Suprapubic skin (tissue), 3 donors: ENCODE results near the gene FGF18.

Experiments
- CTCF ChIP-seq, 2 donors: fragments of 200-600 bp in 1 of 2; fragments of 450-650 bp in 1 of 2; sonication (generic) in 1 of 2; IDR thresholded peaks; one replicate each; pipeline ENCODE4 v1.5.1; 2016 to 2019; ENCODE audit warnings: antibody characterized with exemption in 2 of 2, mild to moderate bottlenecking in 1 of 2, moderate library complexity in 1 of 2
- EP300 ChIP-seq: sonication (generic); formaldehyde crosslinking; IDR thresholded peaks from one replicate; pipeline ENCODE4 v1.6.1; 2017; ENCODE audit warnings: antibody characterized with exemption
- POLR2A ChIP-seq, 2 donors: fragments of 450-650 bp; IDR thresholded peaks; one replicate each; pipeline ENCODE4 v1.6.1; 2017; ENCODE audit warnings: antibody characterized with exemption in 2 of 2, mild to moderate bottlenecking in 2 of 2, moderate library complexity in 2 of 2

DNA sequence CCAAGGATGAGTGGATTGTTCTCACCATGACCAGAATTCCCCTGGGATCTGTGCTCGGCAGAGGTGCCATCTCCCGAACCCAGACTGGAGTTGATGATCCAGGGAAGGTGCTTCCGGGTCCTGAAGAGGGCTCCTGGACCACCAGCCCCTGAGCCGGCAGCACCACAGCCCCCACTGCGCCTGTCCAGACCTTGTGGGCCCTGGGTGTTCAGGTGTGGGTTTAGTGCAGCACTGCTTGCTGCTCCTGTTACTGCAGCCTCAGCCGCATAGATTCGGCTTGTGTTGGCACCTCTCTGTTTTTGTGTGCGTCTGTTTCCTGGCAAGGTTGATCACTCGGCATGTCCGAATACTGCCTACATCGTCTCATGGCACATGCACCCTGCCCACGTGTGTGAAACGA lies 48.1 kb upstream of the FGF18 start:
- TF ChIP-seq EP300 (no peak), POLR2A (IDR thresholded peaks at IDR 0.05) (no peak), CTCF (IDR thresholded peaks at IDR 0.05) (no peak)
